Measurements from ENCODE around the gene MMAB.

Gene MMAB

GRCh38 chr12:109592195-109592904, 19.0 kb upstream of the MMAB start:
- Histone ChIP-seq H3K9me3 (ENCODE audit: severe bottlenecking) (no peaks in the 10 kb centered on the region), H3K36me3 (ENCODE audit: low read depth) (peaks cover 44% of the 10 kb centered on the region), H3K27ac (ENCODE audit: poor library complexity, severe bottlenecking) (no peak overlapping the region), H3K4me1 (ENCODE audit: insufficient read depth, poor library complexity, severe bottlenecking) (no peaks in the 10 kb centered on the region), H3K27me3 (ENCODE audit: insufficient read depth, poor library complexity, severe bottlenecking) (no peaks in the 10 kb centered on the region), H3K4me3 (ENCODE audit: severe bottlenecking) (no peak overlapping the region)
- DNase-seq (ENCODE audit: low spot score): no peak
- no peak for TF ChIP-seq CTCF (IDR thresholded peaks at IDR 0.05; ENCODE audit: poor library complexity, severe bottlenecking)
- ATAC-seq (ENCODE audit: low read depth): no peak

- no peak for TF ChIP-seq CTCF (IDR thresholded peaks at IDR 0.05; ENCODE audit: poor library complexity, severe bottlenecking)
- no peak for ATAC-seq (ENCODE audit: low read depth)
- DNase-seq (ENCODE audit: low spot score): no peak
- no peak overlapping the region for H3K27ac ChIP-seq (ENCODE audit: poor library complexity, severe bottlenecking)
- no peak overlapping the region for H3K4me3 ChIP-seq (ENCODE audit: severe bottlenecking)
- H3K9me3 ChIP-seq (ENCODE audit: severe bottlenecking): no peaks in the 10 kb centered on the region
- no peaks in the 10 kb centered on the region for H3K27me3 ChIP-seq (ENCODE audit: insufficient read depth, poor library complexity, severe bottlenecking)
- H3K4me1 ChIP-seq (ENCODE audit: insufficient read depth, poor library complexity, severe bottlenecking): no peaks in the 10 kb centered on the region
- H3K36me3 ChIP-seq (ENCODE audit: low read depth): peaks cover 57% of the 10 kb centered on the region
Measured at GRCh38 chr12:109591041-109591440, 17.7 kb upstream of the MMAB start.

DNA sequence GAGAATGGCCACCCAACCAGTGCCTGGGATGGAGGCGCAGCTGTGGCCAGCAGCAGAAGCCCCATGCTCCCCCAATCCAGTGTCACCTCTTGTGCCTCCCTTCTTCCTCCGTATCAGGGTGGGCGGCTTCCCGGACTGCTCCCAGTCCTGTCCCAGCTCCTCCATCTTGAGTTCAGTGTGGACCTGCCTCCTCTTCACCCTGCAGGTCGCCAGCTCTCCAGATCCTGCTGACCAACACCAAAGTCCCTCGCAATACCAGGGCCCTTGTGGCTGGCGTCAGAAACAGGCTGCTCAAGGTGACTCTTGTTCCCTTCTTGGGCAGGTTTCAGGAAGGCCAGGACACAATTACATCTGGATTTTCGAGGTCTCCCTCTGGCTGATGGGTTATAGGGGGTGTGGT, 17.3 kb upstream of the MMAB start:
- peaks cover 60% of the 10 kb centered on the region for H3K36me3 ChIP-seq (ENCODE audit: low read depth)
- no peak for TF ChIP-seq CTCF (IDR thresholded peaks at IDR 0.05; ENCODE audit: poor library complexity, severe bottlenecking)
- H3K4me3 ChIP-seq (ENCODE audit: severe bottlenecking): no peak overlapping the region
- H3K4me1 ChIP-seq (ENCODE audit: insufficient read depth, poor library complexity, severe bottlenecking): no peaks in the 10 kb centered on the region
- no peaks in the 10 kb centered on the region for H3K9me3 ChIP-seq (ENCODE audit: severe bottlenecking)
- DNase-seq (ENCODE audit: low spot score) (no peak), ATAC-seq (ENCODE audit: low read depth) (no peak)
- no peaks in the 10 kb centered on the region for H3K27me3 ChIP-seq (ENCODE audit: insufficient read depth, poor library complexity, severe bottlenecking)
- H3K27ac ChIP-seq (ENCODE audit: poor library complexity, severe bottlenecking): no peak overlapping the region

GRCh38 chr12:109589691-109590245, 16.5 kb upstream of the MMAB start:
- Histone ChIP-seq H3K27ac (ENCODE audit: poor library complexity, severe bottlenecking) (no peak overlapping the region), H3K4me1 (ENCODE audit: insufficient read depth, poor library complexity, severe bottlenecking) (no peaks in the 10 kb centered on the region), H3K4me3 (ENCODE audit: severe bottlenecking) (no peak overlapping the region), H3K9me3 (ENCODE audit: severe bottlenecking) (no peaks in the 10 kb centered on the region), H3K36me3 (ENCODE audit: low read depth) (peaks cover 65% of the 10 kb centered on the region), H3K27me3 (ENCODE audit: insufficient read depth, poor library complexity, severe bottlenecking) (no peaks in the 10 kb centered on the region)
- ATAC-seq (ENCODE audit: low read depth) (no peak), DNase-seq (ENCODE audit: low spot score) (no peak)
- TF ChIP-seq CTCF (IDR thresholded peaks at IDR 0.05; ENCODE audit: poor library complexity, severe bottlenecking): no peak

GRCh38 chr12:109589240-109589590, 15.9 kb upstream of the MMAB start:
- Histone ChIP-seq H3K36me3 (ENCODE audit: low read depth) (peaks cover 71% of the 10 kb centered on the region), H3K27ac (ENCODE audit: poor library complexity, severe bottlenecking) (no peak overlapping the region), H3K4me1 (ENCODE audit: insufficient read depth, poor library complexity, severe bottlenecking) (no peaks in the 10 kb centered on the region), H3K4me3 (ENCODE audit: severe bottlenecking) (no peak overlapping the region), H3K27me3 (ENCODE audit: insufficient read depth, poor library complexity, severe bottlenecking) (no peaks in the 10 kb centered on the region), H3K9me3 (ENCODE audit: severe bottlenecking) (no peaks in the 10 kb centered on the region)
- ATAC-seq (ENCODE audit: low read depth) (no peak), DNase-seq (ENCODE audit: low spot score) (no peak)
- TF ChIP-seq CTCF (IDR thresholded peaks at IDR 0.05; ENCODE audit: poor library complexity, severe bottlenecking): no peak
